Jurkat, Clone E6-1 (cell line): ENCODE measurements around the gene TEX14. TPM values are rescaled to one million over a fixed set of nuclear protein-coding genes. Genes with fewer than 3 reads are reported as not detected.

Experiments
- DNase-seq: peaks from one replicate; pipeline ENCODE4 v3.0.0-alpha.2; 2011; ENCODE audit warnings: low read depth, low spot score
- H3K4me3 ChIP-seq: 2 replicates; pipeline ENCODE4 v1.5.1; 2011; ENCODE audit warnings: mild to moderate bottlenecking, low read length, control low read depth, moderate library complexity
- polyA plus RNA-seq: library from polyadenylated mRNA; unstranded; fragments of >200 nt; gene quantifications from one replicate; pipeline ENCODE4 v1.2.1, GENCODE V29; 2012; ENCODE audit warnings: missing spikeins; ENCODE audit not compliant: insufficient read length, insufficient read depth

TEX14 gene
- polyA plus RNA-seq: 0.25 TPM

GRCh38 chr17:58691701-58692238 is at the start of gene TEX14:
Gene TEX14 (minus strand): TSS chr17:58692045. CDS start chr17:58652001, 40,044 bp downstream.
- no peak for DNase-seq
- peak within 1 kb of the TSS; percentile 77 for H3K4me3 ChIP-seq

GRCh38 chr17:58741121-58741625 is 49.3 kb upstream of the TEX14 start:
- no peak for DNase-seq
- no peak overlapping the region for H3K4me3 ChIP-seq

- DNase-seq: no peak
- H3K4me3 ChIP-seq: no peak overlapping the region
Measured at GRCh38 chr17:58734811-58735210, 43.0 kb upstream of the TEX14 start.

- no peak for DNase-seq
- H3K4me3 ChIP-seq: no peak overlapping the region
Measured at GRCh38 chr17:58734040-58734439, 42.2 kb upstream of the TEX14 start.

GRCh38 chr17:58730937-58731336 is 39.1 kb upstream of the TEX14 start:
- no peak overlapping the region for H3K4me3 ChIP-seq
- no peak for DNase-seq

- DNase-seq: no peak
- no peak overlapping the region for H3K4me3 ChIP-seq
Measured at GRCh38 chr17:58728798-58729197, 37.0 kb upstream of the TEX14 start.

GRCh38 chr17:58722696-58723095 is 30.9 kb upstream of the TEX14 start:
- H3K4me3 ChIP-seq: no peak overlapping the region
- DNase-seq: no peak

- DNase-seq: no peak
- H3K4me3 ChIP-seq: no peak overlapping the region
Measured at GRCh38 chr17:58722274-58722673, 30.4 kb upstream of the TEX14 start.

GRCh38 chr17:58710948-58711552 is 19.2 kb upstream of the TEX14 start:
- DNase-seq: peak; percentile 51
- H3K4me3 ChIP-seq: no peak overlapping the region

GRCh38 chr17:58706351-58707140 is 14.7 kb upstream of the TEX14 start:
- DNase-seq: no peak
- H3K4me3 ChIP-seq: no peak overlapping the region

GRCh38 chr17:58703916-58704286 is 12.1 kb upstream of the TEX14 start:
- H3K4me3 ChIP-seq: no peak overlapping the region

GRCh38 chr17:58703137-58703915 is 11.5 kb upstream of the TEX14 start:
- DNase-seq: no peak
- H3K4me3 ChIP-seq: no peak overlapping the region

More at GRCh38 chr17:58703916-58704286, 12.1 kb upstream of the TEX14 start:
- no peak for DNase-seq

- no peak overlapping the region for H3K4me3 ChIP-seq
- no peak for DNase-seq
Measured at GRCh38 chr17:58702708-58703107, 10.9 kb upstream of the TEX14 start.

- H3K4me3 ChIP-seq: no peak overlapping the region
- no peak for DNase-seq
Measured at GRCh38 chr17:58702045-58702476, 10.2 kb upstream of the TEX14 start.

- DNase-seq: no peak
- no peak overlapping the region for H3K4me3 ChIP-seq
Measured at GRCh38 chr17:58699771-58700170, 7.9 kb upstream of the TEX14 start.

- no peak for DNase-seq
- H3K4me3 ChIP-seq: no peak overlapping the region
Measured at GRCh38 chr17:58694826-58695225, 3.0 kb upstream of the TEX14 start.

- no peak for DNase-seq
- no peak overlapping the region for H3K4me3 ChIP-seq
Measured at GRCh38 chr17:58694302-58694701, 2.5 kb upstream of the TEX14 start.

- DNase-seq: no peak
- H3K4me3 ChIP-seq: no peak overlapping the region; the same call in 1 of the 2 replicates
Measured at GRCh38 chr17:58693751-58694150, 1.9 kb upstream of the TEX14 start.

- H3K4me3 ChIP-seq: peak overlapping the region; percentile 77
- no peak for DNase-seq
Measured at GRCh38 chr17:58693208-58693607, 1.4 kb upstream of the TEX14 start.
